Vagina (tissue), 2 donors: ENCODE data around the gene BAIAP2L1. TPM values are rescaled to one million over a fixed set of nuclear protein-coding genes. Genes with fewer than 3 reads are reported as not detected.

Source experiments
- DNase-seq, 2 donors: peaks; one replicate each; pipeline ENCODE4 v3.0.0-alpha.2; 2017; ENCODE audit errors: extremely low spot score in 2 of 2
- H3K27ac ChIP-seq: fragments of 200-600 bp; sonication (generic); one replicate; pipeline ENCODE4 v1.5.1; 2019
- H3K27me3 ChIP-seq: fragments of 200-600 bp; sonication (generic); one replicate; pipeline ENCODE4 v1.5.1; 2019
- H3K36me3 ChIP-seq, 2 donors: fragments of 200-600 bp; sonication (generic); one replicate each; pipeline ENCODE4 v1.5.1; 2017 to 2019
- H3K4me1 ChIP-seq: fragments of 200-600 bp; sonication (generic); one replicate; pipeline ENCODE4 v1.5.1; 2019
- H3K4me3 ChIP-seq, 2 donors: fragments of 200-600 bp; sonication (generic); 1 replicate in 1 of 2; 2 replicates in 1 of 2; pipeline ENCODE4 v1.5.1; 2016 to 2019
- H3K9me3 ChIP-seq: fragments of 200-600 bp; sonication (generic); one replicate; pipeline ENCODE4 v1.5.1; 2019
- POLR2A ChIP-seq, 2 donors: fragments of 450-650 bp; IDR thresholded peaks; one replicate each; pipeline ENCODE4 v1.6.1; 2017; ENCODE audit warnings: antibody characterized with exemption in 2 of 2, mild to moderate bottlenecking in 2 of 2, moderate library complexity in 2 of 2
- POLR2AphosphoS5 ChIP-seq, 2 donors: sonication (generic); formaldehyde crosslinking; IDR thresholded peaks; one replicate each; pipeline ENCODE4 v1.9.0; 2017; ENCODE audit warnings: antibody characterized with exemption in 2 of 2, mild to moderate bottlenecking in 2 of 2, low read depth in 1 of 2; ENCODE audit not compliant: insufficient read depth in 1 of 2
- intact Hi-C: fragments of 100-400 bp; cut with DNase I; formaldehyde crosslinking; loops from one replicate; pipeline ENCODE4 v1.15.1; 2023
- total RNA-seq: library from RNA; depleted of rRNA; stranded (reverse); fragments of >200 nt; gene quantifications from one replicate; pipeline ENCODE4 v1.2.3, GENCODE V29; 2016
- TF ChIP-seq, protein P1 (sequence below), 3 experiments: fragments of 450-650 bp in 2 of 3; fragments of 200-600 bp in 1 of 3; sonication (generic) in 1 of 3; IDR thresholded peaks; one replicate each; pipeline ENCODE4 v1.5.1; 2017 to 2019; ENCODE audit warnings: antibody characterized with exemption in 3 of 3, mild to moderate bottlenecking in 2 of 3, moderate library complexity in 2 of 3

Gene BAIAP2L1
- total RNA-seq, 1 donor from 2014 or later: 17.2 TPM

- no peaks in the 10 kb centered on the region for H3K27me3 ChIP-seq
- H3K27ac ChIP-seq: peak overlapping the region; percentile 68
- intact Hi-C loops: loop anchor here (5.0 kb wide), 1 partner anchor 35 kb away; no protein-coding TSS in a partner anchor
- H3K9me3 ChIP-seq: no peaks in the 10 kb centered on the region
- peaks cover 32% of the 10 kb centered on the region for H3K4me1 ChIP-seq
- H3K36me3 ChIP-seq: no peaks in the 10 kb centered on the region
- TF ChIP-seq POLR2A (IDR thresholded peaks at IDR 0.05) (no peak), POLR2AphosphoS5 (IDR thresholded peaks at IDR 0.05; ENCODE audit: insufficient read depth in 1 of 2, low read depth in 1 of 2) (no peak)
- TF ChIP-seq, protein P1, sequence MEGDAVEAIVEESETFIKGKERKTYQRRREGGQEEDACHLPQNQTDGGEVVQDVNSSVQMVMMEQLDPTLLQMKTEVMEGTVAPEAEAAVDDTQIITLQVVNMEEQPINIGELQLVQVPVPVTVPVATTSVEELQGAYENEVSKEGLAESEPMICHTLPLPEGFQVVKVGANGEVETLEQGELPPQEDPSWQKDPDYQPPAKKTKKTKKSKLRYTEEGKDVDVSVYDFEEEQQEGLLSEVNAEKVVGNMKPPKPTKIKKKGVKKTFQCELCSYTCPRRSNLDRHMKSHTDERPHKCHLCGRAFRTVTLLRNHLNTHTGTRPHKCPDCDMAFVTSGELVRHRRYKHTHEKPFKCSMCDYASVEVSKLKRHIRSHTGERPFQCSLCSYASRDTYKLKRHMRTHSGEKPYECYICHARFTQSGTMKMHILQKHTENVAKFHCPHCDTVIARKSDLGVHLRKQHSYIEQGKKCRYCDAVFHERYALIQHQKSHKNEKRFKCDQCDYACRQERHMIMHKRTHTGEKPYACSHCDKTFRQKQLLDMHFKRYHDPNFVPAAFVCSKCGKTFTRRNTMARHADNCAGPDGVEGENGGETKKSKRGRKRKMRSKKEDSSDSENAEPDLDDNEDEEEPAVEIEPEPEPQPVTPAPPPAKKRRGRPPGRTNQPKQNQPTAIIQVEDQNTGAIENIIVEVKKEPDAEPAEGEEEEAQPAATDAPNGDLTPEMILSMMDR (IDR thresholded peaks at IDR 0.05): no peak
- peak overlapping the region; percentile 69 to 88 for H3K4me3 ChIP-seq
- DNase-seq: no peak
Observed at GRCh38 chr7:98252425-98253054, 148.3 kb downstream of the BAIAP2L1 start.

DNA sequence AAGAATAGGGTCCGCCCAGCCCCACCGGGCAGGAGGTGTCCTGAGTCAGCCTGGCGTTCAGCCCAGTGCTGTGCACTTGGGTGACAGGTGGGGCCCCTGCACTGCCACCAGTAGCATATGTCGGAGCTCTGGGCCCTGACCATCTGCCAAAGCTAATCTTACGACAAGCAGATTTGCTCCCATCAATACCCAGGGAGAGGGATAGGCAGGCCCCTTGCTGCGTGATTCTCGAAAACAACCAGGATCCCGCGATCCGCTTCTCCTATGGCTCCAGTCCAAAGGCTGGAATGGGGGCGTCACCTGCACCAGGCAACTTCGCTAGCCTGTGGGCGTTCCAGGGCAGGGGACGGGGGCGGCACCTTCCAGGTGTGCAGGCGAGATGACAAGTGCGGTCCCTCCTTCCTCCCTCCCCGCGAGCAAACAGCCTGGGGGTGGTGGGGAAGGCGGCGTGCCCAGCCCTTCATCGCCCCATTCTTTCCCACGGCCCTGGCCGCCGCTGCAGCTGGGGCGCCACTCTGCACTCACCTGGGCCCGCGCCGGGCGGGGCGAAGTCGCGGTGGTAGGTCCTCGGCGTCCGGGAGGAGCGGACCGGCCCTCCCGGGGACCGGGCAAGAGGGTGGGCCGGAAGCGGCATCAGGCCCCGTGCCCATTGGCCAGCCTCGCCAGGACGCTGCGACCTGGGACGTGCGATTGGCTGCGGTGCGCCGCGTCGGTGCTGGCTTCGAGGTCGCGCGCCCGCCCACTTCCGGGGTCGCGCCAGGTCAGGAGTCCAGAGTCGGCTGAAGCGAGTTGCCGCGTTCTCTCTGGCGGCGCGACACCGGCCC lies 149.1 kb downstream of the BAIAP2L1 start, which contains the start of gene TECPR1:
TSS of gene TECPR1 (minus strand) at position 632 of the 824 bp plus-strand sequence. CDS start 6,086 bp downstream, outside the sequence.
- Histone ChIP-seq H3K9me3 (no peaks in the 10 kb centered on the region), H3K36me3 (no peaks in the 10 kb centered on the region), H3K27ac (peak within 1 kb of the TSS; percentile 68), H3K4me3 (peak within 1 kb of the TSS; percentile 69 to 88), H3K4me1 (peaks cover 32% of the 10 kb centered on the region), H3K27me3 (no peaks in the 10 kb centered on the region)
- intact Hi-C loops: loop anchor here (5.0 kb wide), 1 partner anchor 35 kb away; no protein-coding TSS in a partner anchor
- peak in 1 of 2 donors; percentile 94 for DNase-seq
- TF ChIP-seq POLR2A (IDR thresholded peaks at IDR 0.05) (peak in 1 of 2 donors; percentile 12), POLR2AphosphoS5 (IDR thresholded peaks at IDR 0.05; ENCODE audit: insufficient read depth in 1 of 2, low read depth in 1 of 2) (peak in 1 of 2 donors; percentile 75)
- TF ChIP-seq, protein P1 (IDR thresholded peaks at IDR 0.05): no peak

- Histone ChIP-seq H3K27ac (peak overlapping the region; percentile 68), H3K4me1 (peaks cover 32% of the 10 kb centered on the region), H3K9me3 (no peaks in the 10 kb centered on the region), H3K36me3 (no peaks in the 10 kb centered on the region), H3K27me3 (no peaks in the 10 kb centered on the region), H3K4me3 (peak overlapping the region; percentile 69 to 88)
- no peak for TF ChIP-seq POLR2AphosphoS5 (IDR thresholded peaks at IDR 0.05; ENCODE audit: insufficient read depth in 1 of 2, low read depth in 1 of 2)
- no peak for TF ChIP-seq POLR2A (IDR thresholded peaks at IDR 0.05)
- TF ChIP-seq, protein P1 (IDR thresholded peaks at IDR 0.05): no peak
- intact Hi-C loops: loop anchor here (5.0 kb wide), 1 partner anchor 36 kb away; no protein-coding TSS in a partner anchor
- no peak for DNase-seq
Observed at GRCh38 chr7:98251231-98251600, 149.7 kb downstream of the BAIAP2L1 start.

DNA sequence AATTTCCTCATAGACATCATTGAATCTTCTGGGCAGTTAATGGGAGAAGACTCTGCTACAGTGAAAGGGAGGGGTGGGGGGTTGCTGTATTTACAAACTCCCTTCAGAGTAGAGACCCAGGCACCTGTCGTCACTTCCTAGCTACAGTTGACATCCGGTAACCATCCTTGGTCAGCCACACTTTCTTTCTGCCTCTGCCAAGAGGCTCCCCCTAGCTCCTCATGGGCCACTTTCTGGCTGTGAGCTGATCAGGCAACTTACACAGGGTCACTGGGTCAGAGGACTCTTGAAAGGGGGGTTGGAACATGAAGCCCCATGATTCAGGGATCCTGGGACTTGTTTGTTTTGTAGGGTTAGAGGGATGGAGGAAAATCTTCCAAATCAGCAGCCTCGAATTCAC lies 150.1 kb downstream of the BAIAP2L1 start:
- DNase-seq: no peak
- intact Hi-C loops: loop anchor here (5.0 kb wide), 1 partner anchor 37 kb away; no protein-coding TSS in a partner anchor

More for the DNA sequence above, 150.1 kb downstream of the BAIAP2L1 start:
- Histone ChIP-seq H3K27ac (peak overlapping the region; percentile 68), H3K4me3 (peak overlapping the region; percentile 69 to 88), H3K4me1 (peaks cover 32% of the 10 kb centered on the region), H3K36me3 (no peaks in the 10 kb centered on the region), H3K27me3 (no peaks in the 10 kb centered on the region), H3K9me3 (no peaks in the 10 kb centered on the region)
- TF ChIP-seq POLR2AphosphoS5 (IDR thresholded peaks at IDR 0.05; ENCODE audit: insufficient read depth in 1 of 2, low read depth in 1 of 2): no peak
- no peak for TF ChIP-seq POLR2A (IDR thresholded peaks at IDR 0.05)
- TF ChIP-seq, protein P1 (IDR thresholded peaks at IDR 0.05): no peak
